GM10248 (cell line): ENCODE results near the gene ZNF236.

Experiments
- CTCF ChIA-PET: fragments of 300-600 bp; sonication (Branson Sonifier 250); formaldehyde crosslinking; extraction: SDS; loops from one replicate; lab custom pipeline; 2021; ENCODE audit warnings: antibody characterized with exemption; lab: Yijun Ruan, JAX
- POLR2A ChIA-PET: fragments of 350-650 bp; sonication (Branson Sonifier 250); formaldehyde crosslinking; extraction: SDS; loops from one replicate; lab custom pipeline; 2020; ENCODE audit warnings: antibody characterized with exemption; lab: Yijun Ruan, JAX
- DNase-seq: peaks from one replicate; pipeline ENCODE4 v3.0.0; 2012; ENCODE audit errors: extremely low spot score
- CTCF ChIP-seq: IDR thresholded peaks from 2 replicates; pipeline ENCODE4 v1.5.1; 2012; ENCODE audit warnings: mild to moderate bottlenecking, low read depth; ENCODE audit errors: extremely low read depth, missing control alignments, control extremely low read depth

The ZNF236 gene

GRCh38 chr18:76873311-76873710 is 51.0 kb downstream of the ZNF236 start:
- no peak for TF ChIP-seq CTCF
- POLR2A ChIA-PET: no interaction called here
- CTCF ChIA-PET: no interaction called here
- no peak for DNase-seq

- POLR2A ChIA-PET: no interaction called here
- TF ChIP-seq CTCF: no peak
- CTCF ChIA-PET: interaction anchor here (1.5 kb wide), 1 partner anchor 111 kb away, joined by 5 read pairs; no protein-coding TSS in a partner anchor
- DNase-seq: no peak
Observed at GRCh38 chr18:76873713-76874112, 51.4 kb downstream of the ZNF236 start.

- ChIA-PET CTCF (interaction anchor here (0.8 to 1.5 kb wide), 6 partner anchors 71 to 774 kb away, joined by 3 to 5 read pairs (median 4); no protein-coding TSS in a partner anchor), POLR2A (no interaction called here)
- no peak for DNase-seq
- TF ChIP-seq CTCF: peak; percentile 14
Observed at GRCh38 chr18:76874642-76875389, 52.5 kb downstream of the ZNF236 start.

GRCh38 chr18:76875390-76876325 is 53.3 kb downstream of the ZNF236 start:
- CTCF ChIA-PET: interaction anchor here (0.7 to 2.3 kb wide), 7 partner anchors 14 to 111 kb away, joined by 3 to 18 read pairs (median 3); no protein-coding TSS in a partner anchor
- POLR2A ChIA-PET: no interaction called here
- TF ChIP-seq CTCF: peak; percentile 71

GRCh38 chr18:76878426-76878825 is 56.1 kb downstream of the ZNF236 start:
- CTCF ChIA-PET: interaction anchor here (1.1 to 2.2 kb wide), 3 partner anchors 75 to 105 kb away, joined by 3 to 8 read pairs (median 4); no protein-coding TSS in a partner anchor
- POLR2A ChIA-PET: no interaction called here
- DNase-seq: no peak
- TF ChIP-seq CTCF: no peak

More at GRCh38 chr18:76875390-76876325, 53.3 kb downstream of the ZNF236 start:
- peak; percentile 50 for DNase-seq

- POLR2A ChIA-PET: no interaction called here
- CTCF ChIA-PET: interaction anchor here (1.6 to 2.2 kb wide), 2 partner anchors 42 to 103 kb away, joined by 3 to 8 read pairs; no protein-coding TSS in a partner anchor
- DNase-seq: no peak
- no peak for TF ChIP-seq CTCF
Observed at GRCh38 chr18:76880026-76880425, 57.7 kb downstream of the ZNF236 start.
